Erythroblast (primary cell): ENCODE measurements around the gene CNBP.
"Not testable (repeated sequence)": the region's sequence is repeated elsewhere in the genome, so short reads cannot be mapped to it uniquely, and the experiment has no call there.

Source experiments
- DNase-seq, 2 experiments: peaks; one replicate each; lab custom pipeline; 2025; lab: John Stamatoyannopoulos, UW
- GATA1 ChIP-seq: IDR thresholded peaks from 2 replicates; pipeline ENCODE4 v1.6.1; 2011; ENCODE audit warnings: low read depth, mild to moderate bottlenecking, control low read depth, low read length, moderate library complexity
- POLR2A ChIP-seq: IDR thresholded peaks from 2 replicates; pipeline ENCODE4 v1.6.1; 2011; ENCODE audit warnings: mild to moderate bottlenecking, low read length

Gene CNBP

GRCh38 chr3:129205109-129205832, 21.6 kb upstream of the CNBP start:
- TF ChIP-seq POLR2A (no peak), GATA1 (no peak)
- no peak for DNase-seq

GRCh38 chr3:129204473-129204872, 20.8 kb upstream of the CNBP start:
- TF ChIP-seq GATA1 (no peak), POLR2A (no peak)

DNA sequence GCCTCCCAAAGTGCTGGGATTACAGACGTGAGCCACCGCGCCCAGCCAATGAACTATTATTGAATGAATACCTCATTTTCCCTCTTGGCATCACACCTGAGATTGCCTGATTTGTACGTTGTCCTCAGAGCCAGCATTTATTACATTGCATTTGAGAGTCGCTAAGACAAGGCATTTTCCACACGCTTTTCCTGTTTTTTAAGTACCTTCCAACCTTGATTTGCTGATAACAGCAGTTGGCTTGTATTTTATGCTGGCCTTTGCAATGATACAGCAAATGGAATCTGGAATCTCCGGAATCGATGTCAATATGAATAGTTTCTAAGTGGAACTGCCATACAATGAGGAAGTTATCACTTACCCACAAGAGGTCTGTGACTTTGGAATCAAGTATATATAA, 15.7 kb upstream of the CNBP start:
- TF ChIP-seq GATA1 (no peak), POLR2A (no peak)
- DNase-seq: no peak

More at GRCh38 chr3:129204473-129204872, 20.8 kb upstream of the CNBP start:
- DNase-seq: no peak

- DNase-seq: no peak
These were observed 13.6 kb upstream of the CNBP start for GRCh38 chr3:129197321-129197720.

DNA sequence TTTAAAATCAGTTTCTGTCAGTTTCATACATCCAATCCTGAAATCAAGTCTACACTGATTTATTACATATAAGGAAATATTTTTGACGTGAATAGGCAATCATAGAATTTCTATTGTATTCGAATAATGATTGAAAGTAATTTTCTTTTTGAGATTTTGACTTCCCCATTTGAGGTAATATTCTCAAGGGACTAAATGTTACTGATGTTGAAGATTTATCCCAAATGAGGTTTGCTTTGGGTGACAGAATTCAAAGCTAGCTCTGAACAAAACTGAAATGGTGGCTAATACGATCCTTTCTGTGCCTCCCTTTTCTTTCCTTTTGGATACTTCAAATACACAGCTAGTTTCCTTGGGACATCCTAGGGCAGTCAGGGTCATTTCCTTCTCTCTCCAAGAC, 12.9 kb upstream of the CNBP start:
- TF ChIP-seq POLR2A: no peak
- no peak for TF ChIP-seq GATA1
- no peak for DNase-seq

More at GRCh38 chr3:129197321-129197720, 13.6 kb upstream of the CNBP start:
- TF ChIP-seq GATA1 (no peak), POLR2A (no peak)

DNA sequence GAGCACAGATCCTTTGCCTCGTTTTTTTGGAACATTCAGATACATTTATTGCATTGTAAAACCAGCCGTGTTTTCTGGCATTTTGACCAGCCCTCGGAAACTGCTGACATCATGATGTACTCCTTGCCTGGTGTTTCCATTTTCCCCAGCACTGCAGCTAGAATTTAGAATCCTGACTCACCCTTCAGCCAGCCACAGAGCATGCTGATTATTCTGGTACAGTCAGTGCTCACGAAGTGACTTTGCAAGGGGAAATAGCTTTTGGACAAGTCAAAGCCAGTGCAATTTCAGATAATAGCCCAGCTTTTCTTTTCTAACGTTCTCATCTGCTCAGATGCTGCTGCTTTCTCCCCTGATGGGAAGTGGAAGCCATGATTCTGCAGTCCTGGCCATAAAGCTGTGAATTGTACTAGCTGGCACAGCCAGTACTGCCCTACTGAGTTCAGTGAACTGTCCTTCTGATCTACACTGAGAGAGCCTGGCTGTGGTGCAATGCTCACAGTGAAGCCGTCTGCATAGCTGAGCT, 12.1 kb upstream of the CNBP start:
- peak; percentile 20 to 74 for DNase-seq
- no peak for TF ChIP-seq POLR2A
- no peak for TF ChIP-seq GATA1

- not testable (repeated sequence) for DNase-seq
These were observed 6.1 kb upstream of the CNBP start for GRCh38 chr3:129189793-129190192.

DNA sequence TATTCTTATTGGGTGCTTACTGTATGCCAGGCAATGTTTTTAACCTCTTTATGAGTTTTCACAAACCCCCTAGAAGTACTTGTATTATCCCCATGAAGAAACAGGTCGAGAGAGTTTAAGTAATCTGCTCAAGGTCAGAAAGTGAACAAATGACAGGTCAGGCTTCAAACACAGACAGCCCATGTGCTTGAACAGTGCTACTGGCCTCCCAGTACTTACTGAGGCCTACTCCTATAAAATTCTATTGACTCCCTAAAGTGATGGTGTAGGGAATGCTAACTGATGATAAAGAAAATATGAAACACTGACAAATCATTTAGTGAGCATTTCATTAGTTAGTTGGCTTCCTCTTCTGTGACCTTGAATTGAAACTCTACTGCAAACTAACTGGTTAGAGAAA, 4.2 kb upstream of the CNBP start:
- TF ChIP-seq GATA1 (no peak), POLR2A (no peak)
- no peak for DNase-seq

- TF ChIP-seq POLR2A (no peak), GATA1 (no peak)
- peak in 1 of 2 experiments; percentile 29 for DNase-seq
These were observed 2.1 kb upstream of the CNBP start for GRCh38 chr3:129185783-129186182.

- peak in 1 of 2 experiments; percentile 30 for DNase-seq
These were observed 1.3 kb upstream of the CNBP start for GRCh38 chr3:129184784-129185542.

- TF ChIP-seq GATA1: no peak
- TF ChIP-seq POLR2A: no peak
- no peak for DNase-seq
These were observed 631 bp upstream of the CNBP start for GRCh38 chr3:129184396-129184657.

- peak; percentile 55 to 78 for DNase-seq
- TF ChIP-seq GATA1: no peak
- peak; percentile 24 for TF ChIP-seq POLR2A
These were observed 1.1 kb downstream of the CNBP start for GRCh38 chr3:129182390-129183185.

DNA sequence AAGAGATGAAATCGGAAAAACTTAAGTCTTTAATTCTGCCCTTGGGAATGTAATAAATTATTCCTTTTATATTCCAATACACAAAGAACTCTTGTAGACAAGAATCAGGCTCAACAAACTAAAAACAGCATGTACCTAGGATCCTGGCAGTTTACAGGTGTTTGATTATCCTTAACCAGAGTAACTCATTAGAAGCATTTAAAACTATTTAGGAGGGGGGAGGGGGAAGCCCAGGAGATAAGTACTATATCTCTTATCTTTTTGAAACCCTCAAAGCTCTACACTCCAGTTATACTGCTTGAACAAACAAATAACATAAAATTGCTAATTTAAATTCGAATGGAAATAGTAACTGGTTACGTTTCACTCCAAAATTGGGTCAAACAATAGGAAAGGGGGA, 1.9 kb downstream of the CNBP start:
- TF ChIP-seq GATA1 (no peak), POLR2A (no peak)
- peak; percentile 49 to 53 for DNase-seq

DNA sequence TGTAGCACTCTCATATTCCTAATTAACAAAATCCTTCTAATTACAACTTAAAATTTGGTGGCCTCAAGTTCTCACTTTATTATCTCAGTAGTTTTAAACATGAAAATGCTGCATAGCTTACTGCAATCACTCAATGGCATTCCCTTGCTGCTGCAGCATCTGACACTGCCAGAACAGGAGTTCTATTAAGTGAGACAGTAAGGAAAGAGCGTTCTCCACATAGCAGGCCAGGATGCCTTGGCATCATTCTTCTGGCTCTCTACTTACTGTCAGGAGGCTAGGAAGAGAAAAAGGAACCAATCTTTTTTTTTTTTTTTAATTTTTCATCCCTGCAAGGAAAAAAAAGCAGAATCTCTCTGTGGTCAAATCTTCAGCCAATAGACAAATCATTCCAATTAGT, 3.2 kb downstream of the CNBP start:
- no peak for DNase-seq
- no peak for TF ChIP-seq POLR2A
- TF ChIP-seq GATA1: no peak
